PC-3 (cell line): ENCODE data around the gene TOB2.

Experiments used
- CTCF ChIP-seq: fragments of 300-600 bp; sonication (generic); conservative IDR thresholded peaks from 2 replicates; pipeline ENCODE4 v1.5.1; 2017; ENCODE audit warnings: antibody characterized with exemption, low read depth, mild to moderate bottlenecking, low read length
- EZH2 ChIP-seq: fragments of 300-600 bp; sonication (generic); IDR thresholded peaks from one replicate; pipeline ENCODE4 v1.6.1; 2017; ENCODE audit warnings: antibody characterized with exemption, mild to moderate bottlenecking, low read length; ENCODE audit not compliant: unreplicated experiment
- EZH2phosphoT487 ChIP-seq: fragments of 300-600 bp; sonication (generic); IDR thresholded peaks from 2 replicates; pipeline ENCODE4 v1.6.1; 2018; ENCODE audit warnings: mild to moderate bottlenecking, antibody characterized with exemption, low read length, borderline replicate concordance

GRCh38 chr22:41468381-41469217 is 22.0 kb upstream of the TOB2 start, which contains the start of the genes ACO2 and PHF5A:
- no peak for TF ChIP-seq CTCF
- TF ChIP-seq EZH2phosphoT487: no peak
- no peak for TF ChIP-seq EZH2
